ENCODE measurements around the gene SMAD3.
A peak's percentile ranks its signal among the peaks of the same experiment; 100 is the strongest.
"Not testable (repeated sequence)": the region's sequence is repeated elsewhere in the genome, so short reads cannot be mapped to it uniquely, and the experiment has no call there.

SMAD3 gene

DNA sequence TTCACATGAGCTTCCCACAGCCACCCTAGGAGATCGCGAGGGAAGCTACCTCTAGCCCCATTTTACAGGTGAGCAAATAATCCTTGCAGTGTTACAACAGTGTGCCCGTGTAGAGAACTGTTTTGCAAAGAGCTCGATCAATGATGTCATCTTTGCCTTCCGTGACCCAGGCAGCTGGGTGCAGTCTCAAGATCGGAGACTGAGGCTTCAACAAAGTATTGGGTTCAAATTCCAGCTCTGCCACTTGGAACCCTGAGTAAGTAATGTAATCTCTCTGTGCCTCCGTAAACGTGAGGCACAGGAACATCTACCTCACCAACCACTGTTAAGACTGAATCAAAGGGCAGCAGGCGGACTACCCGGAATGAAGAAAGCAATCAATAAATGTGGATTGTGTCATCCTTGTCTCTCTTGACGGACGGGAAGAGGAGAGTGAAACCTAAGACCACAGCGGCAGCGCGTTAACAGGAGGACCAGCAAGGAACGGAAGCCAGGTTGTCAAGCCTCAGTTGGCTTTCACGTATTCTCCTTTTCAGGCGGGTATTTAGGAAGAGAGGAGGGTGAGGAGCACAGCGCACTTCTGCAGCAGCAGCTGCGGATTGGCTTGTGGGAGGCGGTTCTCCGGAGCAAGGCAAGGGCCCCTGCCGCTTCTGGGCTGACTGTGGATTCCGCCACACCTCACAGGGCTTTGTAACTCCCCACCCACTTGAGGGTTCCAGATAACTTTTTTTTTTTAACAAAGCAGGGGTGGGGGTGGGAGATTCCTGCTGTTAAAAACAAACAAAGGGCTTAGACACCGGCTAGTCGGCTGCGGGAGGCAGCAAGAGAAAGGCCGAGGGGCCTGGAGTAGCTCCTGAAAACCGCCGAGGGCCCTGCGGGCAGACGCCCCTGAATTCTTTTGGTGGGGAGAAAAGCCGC, 1.5 kb upstream of the SMAD3 start:
- no peak for DNase-seq (ENCODE audit: low read depth)

DNA sequence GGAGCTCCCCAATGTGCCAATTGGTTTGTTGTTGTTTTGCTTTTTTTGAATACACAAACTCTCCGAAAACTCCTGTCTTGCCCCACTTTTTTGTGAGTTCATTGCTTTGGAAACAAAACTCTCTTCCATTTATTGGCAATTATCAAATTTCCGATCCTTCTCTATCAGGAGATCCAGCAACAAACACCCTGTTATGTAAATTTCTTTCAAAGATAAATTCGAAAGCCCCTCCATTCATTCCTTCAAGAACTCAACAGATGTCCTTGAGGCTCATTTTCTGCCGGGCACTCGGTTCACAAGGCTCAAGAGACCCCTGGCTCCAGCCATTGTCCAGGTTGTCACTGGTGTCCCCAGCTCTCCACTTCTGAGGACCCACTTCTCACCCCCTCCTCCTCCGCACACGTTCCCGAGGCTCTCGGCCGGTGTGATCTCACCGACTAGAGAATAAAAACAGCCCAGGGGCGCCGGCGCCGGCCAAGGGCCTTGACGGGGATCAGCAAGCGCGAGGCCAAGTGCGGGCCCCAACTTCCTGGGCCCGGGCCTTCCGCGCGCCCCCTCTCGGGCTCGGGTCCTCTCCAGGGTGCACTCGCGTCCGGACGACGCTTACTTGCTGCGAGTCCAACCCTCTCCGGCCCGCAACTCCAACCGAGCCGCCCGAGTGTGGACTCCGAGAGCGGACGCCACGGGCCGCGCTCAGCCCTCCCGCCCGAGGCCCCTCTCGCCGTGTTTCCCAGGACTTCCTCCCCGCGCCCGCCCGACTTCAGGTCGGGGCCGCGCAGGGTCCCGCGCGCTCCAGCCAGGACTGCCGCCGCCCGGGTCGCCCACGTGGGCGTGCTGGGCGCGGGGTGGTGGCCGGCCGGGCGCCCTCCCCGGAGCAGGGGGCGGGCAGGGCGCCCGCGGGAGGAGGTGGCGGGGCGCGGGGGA, 533 bp upstream of the SMAD3 start:
- no peak for DNase-seq (ENCODE audit: low read depth)

DNA sequence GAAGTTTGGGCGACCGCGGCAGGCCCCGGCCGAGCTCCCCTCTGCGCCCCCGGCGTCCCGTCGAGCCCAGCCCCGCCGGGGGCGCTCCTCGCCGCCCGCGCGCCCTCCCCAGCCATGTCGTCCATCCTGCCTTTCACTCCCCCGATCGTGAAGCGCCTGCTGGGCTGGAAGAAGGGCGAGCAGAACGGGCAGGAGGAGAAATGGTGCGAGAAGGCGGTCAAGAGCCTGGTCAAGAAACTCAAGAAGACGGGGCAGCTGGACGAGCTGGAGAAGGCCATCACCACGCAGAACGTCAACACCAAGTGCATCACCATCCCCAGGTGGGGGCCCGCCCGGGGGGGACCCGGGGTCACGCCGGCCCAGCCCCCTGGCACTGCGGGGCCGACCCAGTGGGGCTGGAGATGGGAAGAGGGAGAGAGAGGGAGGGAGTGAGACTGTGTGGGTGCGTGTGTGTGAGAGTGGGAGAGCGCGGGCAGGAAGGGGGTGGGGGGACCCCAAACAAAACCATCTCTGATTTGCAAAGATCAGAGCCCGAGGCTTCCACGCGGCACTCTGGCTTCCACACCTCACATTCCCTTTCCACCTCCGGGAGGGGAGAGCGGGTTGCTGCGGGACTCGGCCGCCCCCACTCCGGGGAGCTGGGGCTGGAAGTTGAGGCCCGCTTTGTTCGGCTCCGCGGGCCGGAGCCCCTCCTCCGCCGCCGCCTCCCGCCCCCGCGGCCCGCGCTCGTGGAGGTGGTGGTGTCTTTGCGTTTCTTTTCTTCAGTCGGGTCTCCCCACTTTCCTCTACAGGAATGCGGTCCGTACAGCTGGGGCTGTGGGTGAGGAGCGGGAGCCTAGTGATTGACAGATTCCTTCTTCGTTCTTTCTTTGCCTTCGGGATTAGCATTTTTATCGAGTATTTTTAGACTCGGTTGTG, 898 bp downstream of the SMAD3 start:
- DNase-seq (ENCODE audit: low read depth): no peak

DNA sequence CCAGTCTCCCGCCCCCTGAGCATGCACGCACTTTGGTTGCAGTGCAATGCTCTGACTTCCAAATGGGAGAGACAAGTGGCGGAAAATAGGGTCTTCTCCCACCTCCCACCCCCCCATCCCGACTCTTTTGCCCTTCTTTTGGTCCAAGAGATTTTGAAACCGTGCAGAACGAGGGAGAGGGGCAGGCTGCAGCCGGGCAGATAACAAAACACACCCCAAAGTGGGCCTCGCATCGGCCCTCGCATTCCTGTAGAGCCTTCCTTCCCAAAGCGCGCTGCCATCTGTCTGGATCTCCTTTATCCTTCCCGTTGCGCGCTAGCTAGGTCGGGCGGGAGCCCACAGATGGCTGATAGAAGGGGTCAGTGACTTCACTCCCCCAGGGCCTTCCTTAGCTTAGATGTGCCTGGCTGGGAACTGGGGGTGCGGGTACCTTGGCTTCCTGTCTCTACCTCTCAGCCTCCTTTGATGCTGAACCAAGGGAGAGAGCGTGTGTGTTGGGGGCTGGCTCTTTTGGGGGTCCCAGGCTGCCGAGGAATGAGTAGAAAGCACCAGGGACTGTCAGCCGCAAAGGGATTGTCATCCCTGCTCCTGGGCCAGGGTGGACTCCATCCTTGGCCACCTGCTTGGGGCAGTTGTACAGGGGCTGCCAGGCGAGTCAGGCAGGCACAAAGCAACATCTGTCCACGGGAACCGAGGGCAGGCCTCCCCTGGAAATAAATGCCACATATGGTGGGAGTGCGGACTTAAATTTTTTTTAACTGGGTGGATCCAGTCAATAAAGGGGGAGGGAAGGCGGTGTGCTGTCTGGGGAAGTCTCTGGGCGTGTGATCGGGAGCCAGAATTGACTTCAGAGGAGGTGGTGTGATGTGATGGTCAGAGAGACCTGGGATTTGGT, 1.8 kb downstream of the SMAD3 start:
- no peak for DNase-seq (ENCODE audit: low read depth)

DNA sequence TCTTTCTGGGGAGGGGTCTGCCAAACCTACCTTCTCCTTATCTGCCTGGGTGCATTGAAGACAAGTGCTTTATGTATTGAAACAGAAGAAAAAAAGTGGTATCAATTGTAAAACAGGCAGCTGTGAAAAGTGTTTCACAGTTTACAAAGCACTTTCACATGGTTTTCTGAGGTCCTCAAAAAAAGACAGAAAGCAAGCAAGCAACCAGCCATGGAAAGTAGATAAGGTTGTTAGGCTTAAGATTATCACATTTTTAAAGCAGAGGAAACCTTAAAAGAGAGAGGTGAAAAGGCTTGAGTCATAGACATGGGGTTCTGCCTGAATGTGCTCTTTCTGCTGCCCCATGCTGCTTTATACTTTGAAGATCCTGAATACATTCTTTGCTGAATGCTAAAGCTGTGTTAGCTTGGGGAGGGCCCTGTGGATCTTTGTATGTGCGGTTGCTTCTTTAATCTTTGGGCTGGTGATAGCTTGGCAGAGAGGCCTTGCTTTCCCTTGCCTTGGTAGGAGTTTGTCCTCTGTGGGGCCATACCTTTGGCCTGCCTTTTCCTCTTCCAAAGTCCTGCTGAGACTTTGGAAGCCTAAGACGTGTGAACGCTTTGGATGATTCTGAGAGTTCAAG, 2.6 kb downstream of the SMAD3 start:
- DNase-seq (ENCODE audit: low read depth): no peak

DNA sequence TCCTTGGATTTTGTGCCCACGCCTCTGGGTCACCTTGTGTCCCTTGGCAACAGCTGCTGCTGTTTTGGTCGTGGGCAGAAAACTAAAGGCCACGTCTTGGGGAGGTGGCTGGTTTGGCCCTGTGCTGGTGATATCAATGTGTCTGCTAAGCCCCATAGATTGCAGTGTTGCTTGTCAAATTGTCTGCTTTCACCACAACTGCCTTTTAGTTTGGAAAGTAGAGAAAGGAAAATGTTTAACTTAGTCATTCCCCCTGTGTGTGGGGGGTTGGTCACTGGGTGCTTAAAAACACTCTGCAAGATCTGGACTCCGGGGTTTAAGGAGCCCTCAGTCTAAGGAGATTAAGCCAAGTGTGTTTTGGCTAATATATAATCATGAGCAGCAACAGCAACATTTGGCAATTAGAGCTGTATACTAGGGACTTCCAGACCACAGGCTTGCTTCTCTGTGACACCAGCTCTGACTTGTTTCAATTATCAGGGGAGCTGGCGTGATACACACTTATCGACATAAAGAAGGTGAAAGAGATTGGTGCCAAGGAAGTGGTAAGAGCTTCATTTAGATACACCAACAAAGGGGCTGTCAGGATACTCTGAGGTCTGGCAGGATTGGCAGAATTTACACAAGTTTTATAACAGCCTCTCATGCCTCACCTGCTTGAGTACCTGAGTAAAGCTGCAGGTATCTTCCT, 3.5 kb downstream of the SMAD3 start:
- DNase-seq (ENCODE audit: low read depth): no peak

DNA sequence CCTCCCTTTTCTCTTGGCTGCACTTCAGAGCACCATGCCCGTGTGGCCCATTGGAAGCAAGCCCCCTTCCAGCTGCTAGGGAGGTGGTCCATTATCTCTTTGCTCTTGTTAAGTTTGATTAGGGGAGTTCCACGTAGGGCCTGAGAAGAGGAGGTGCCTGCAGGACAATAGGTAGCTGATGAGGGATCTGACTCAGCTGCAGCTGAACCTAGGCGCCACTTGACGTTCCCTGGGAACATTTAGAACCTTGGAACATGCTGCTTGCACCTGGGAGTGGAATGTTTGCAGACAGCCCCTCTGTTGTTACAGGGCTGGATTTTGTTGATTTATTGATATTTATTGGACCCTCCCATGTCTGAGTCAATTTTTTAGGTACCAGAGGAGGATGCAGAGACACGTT, 4.7 kb downstream of the SMAD3 start:
- no peak for DNase-seq (ENCODE audit: low read depth)

DNA sequence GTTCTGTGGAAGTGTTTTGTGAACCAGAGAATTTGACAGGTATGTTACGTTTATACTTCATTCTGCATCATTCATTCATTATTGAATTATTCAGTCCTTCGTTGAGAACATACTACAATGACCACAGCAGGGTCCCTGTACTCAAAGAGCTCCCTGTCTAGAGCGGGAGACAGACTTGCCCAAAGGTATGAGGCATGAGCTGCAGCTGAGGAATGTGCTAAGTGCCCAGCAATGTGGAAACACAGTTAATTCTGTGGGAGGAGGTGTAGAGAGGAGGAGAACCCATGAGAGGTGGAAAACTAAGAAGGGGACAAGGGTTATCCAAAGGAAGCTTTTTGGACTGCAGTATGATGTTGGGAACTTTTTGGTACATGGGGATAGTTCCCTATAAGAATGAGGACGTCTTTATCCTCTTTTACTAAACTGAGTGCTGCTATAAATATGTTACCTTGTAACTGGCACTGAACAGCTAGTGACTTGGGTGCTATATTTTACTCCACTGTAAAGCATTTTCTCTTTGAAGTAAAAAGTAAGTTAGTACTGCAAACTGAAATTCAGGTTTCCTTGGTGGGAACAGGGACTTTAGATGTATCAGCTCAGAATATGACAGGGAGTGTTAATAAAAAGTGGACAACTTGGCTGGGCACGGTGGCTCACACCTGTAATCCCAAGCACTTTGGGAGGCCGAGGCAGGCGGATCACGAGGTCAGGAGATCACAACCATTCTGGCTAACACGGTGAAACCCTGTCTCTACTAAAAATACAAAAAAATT, 5.7 kb downstream of the SMAD3 start:
- no peak for DNase-seq (ENCODE audit: low read depth)

GRCh38 chr15:67072442-67072841, 7.0 kb downstream of the SMAD3 start:
- DNase-seq (ENCODE audit: low read depth): no peak

DNA sequence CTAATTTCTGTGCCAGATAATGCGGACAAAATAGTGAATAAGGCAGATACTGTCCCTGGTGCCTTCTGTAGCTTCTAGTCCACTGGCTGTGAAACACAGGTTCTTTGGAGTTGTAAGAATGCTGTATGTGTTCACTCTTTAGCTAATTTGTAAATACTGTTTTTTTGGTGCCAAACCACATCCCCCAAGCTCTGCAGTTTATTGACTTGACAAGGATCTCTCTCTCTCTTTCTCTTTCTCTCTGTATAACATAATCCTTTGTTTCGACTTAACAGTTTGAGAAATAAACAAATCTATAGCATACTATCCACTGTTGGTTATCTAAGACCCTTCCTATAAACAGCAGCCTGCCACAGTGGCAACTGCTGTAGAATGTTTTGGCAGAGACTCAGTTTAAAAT, 7.6 kb downstream of the SMAD3 start:
- no peak for DNase-seq (ENCODE audit: low read depth)

GRCh38 chr15:67074886-67075229, 9.5 kb downstream of the SMAD3 start:
- DNase-seq (ENCODE audit: low read depth): no peak

- DNase-seq (ENCODE audit: low read depth): not testable (repeated sequence)
These were observed 10.2 kb downstream of the SMAD3 start for GRCh38 chr15:67075555-67076135.

GRCh38 chr15:67076147-67076843, 10.9 kb downstream of the SMAD3 start:
- peak; percentile 74 for DNase-seq (ENCODE audit: low read depth)

GRCh38 chr15:67077641-67078215, 12.3 kb downstream of the SMAD3 start:
- no peak for DNase-seq (ENCODE audit: low read depth)

DNA sequence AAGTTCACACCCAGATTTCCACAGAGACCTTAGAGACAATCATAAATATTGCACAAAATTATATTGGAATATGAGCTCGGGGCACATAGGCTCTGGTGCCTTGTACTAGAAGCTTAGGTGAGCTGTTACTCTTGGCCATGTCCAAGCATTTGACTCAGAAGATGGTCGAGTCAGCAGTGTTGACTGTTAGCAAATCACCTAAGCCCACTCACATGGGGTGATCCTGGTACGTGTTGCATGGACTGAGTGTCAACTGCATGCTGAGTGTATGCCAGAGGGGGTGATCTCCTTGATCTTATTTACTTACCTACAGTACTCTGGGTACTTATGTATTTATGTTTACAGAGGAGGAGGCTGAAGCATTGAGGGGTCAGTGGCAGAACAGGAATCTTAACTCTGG, 14.0 kb downstream of the SMAD3 start:
- no peak for DNase-seq (ENCODE audit: low read depth)

DNA sequence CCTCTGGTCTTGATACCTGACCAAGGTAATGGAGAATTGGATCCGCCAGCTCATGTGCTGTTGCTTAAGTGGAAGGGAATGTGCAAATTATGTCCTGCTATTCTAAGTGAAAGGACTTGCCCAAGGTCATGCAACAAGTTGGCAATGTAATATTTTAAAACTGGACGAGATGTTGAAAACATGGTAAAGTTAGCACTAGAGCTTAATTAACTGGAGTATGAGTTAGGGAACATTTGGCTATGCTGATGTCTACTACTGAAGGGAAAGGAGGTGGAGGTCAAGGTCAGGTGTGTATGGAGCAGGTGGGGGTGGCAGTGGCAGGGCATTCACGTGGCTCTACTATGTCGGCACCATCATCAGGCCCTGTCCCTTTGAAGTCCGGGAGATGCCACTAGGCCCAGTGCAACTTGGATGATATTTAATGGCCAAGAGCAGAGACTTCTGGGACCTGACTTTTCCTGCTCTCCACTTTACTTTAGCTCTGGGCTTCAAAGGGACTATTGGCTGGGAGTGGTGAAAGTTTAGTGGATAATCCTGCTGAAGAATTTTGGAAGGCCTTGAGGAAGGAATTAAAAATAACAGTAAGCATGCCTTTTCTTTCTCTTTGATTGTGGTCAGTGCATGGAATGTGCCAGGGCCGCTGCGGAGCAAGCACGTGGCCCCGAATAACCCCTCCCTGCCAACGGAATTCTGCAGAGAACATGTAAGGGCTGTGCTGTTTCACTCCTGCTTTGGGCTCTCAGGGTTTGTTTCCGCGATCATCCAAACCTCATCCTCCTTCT, 14.9 kb downstream of the SMAD3 start:
- DNase-seq (ENCODE audit: low read depth): no peak

GRCh38 chr15:67080900-67081431, 15.6 kb downstream of the SMAD3 start:
- no peak for DNase-seq (ENCODE audit: low read depth)
